T-helper 1 cell treated with Interleukin-12 subunit alpha and Interleukin-12 subunit beta and Interleukin-4 antibody, amounts not matched to agents 30 μg/mL and 1 μg/mL, for 36 hours (primary cell): ENCODE measurements around the gene BTBD2.
"Not testable (repeated sequence)": the region's sequence is repeated elsewhere in the genome, so short reads cannot be mapped to it uniquely, and the experiment has no call there.

Source experiments
- H3K27ac Mint-ChIP-seq: one replicate; pipeline ENCODE4 v1.8.0; 2021; ENCODE audit warnings: mild to moderate bottlenecking, mixed read lengths
- H3K27me3 Mint-ChIP-seq: one replicate; pipeline ENCODE4 v1.8.0; 2021; ENCODE audit warnings: low read depth, mixed read lengths
- H3K36me3 Mint-ChIP-seq: one replicate; pipeline ENCODE4 v1.8.0; 2021; ENCODE audit warnings: low read depth, mixed read lengths
- H3K4me1 Mint-ChIP-seq: one replicate; pipeline ENCODE4 v1.8.0; 2021; ENCODE audit warnings: low read depth, mixed read lengths
- H3K4me3 Mint-ChIP-seq: one replicate; pipeline ENCODE4 v1.8.0; 2021; ENCODE audit warnings: mild to moderate bottlenecking, moderate library complexity, mixed read lengths
- H3K9me3 Mint-ChIP-seq: one replicate; pipeline ENCODE4 v1.8.0; 2021; ENCODE audit warnings: mixed read lengths

Gene BTBD2

GRCh38 chr19:1992759-1993260, 22.7 kb downstream of the BTBD2 start:
- Mint-ChIP-seq H3K36me3 (peaks cover 10% of the 10 kb centered on the region), H3K27ac (no peak overlapping the region), H3K27me3 (no peaks in the 10 kb centered on the region), H3K4me1 (peaks cover under 1% of the 10 kb centered on the region), H3K4me3 (no peak overlapping the region), H3K9me3 (no peaks in the 10 kb centered on the region)

- Mint-ChIP-seq H3K4me1 (no peaks in the 10 kb centered on the region), H3K27ac (no peak overlapping the region), H3K36me3 (peaks cover 7% of the 10 kb centered on the region), H3K9me3 (no peaks in the 10 kb centered on the region), H3K4me3 (no peak overlapping the region), H3K27me3 (no peaks in the 10 kb centered on the region)
These were observed 24.2 kb downstream of the BTBD2 start for GRCh38 chr19:1991018-1991913.

DNA sequence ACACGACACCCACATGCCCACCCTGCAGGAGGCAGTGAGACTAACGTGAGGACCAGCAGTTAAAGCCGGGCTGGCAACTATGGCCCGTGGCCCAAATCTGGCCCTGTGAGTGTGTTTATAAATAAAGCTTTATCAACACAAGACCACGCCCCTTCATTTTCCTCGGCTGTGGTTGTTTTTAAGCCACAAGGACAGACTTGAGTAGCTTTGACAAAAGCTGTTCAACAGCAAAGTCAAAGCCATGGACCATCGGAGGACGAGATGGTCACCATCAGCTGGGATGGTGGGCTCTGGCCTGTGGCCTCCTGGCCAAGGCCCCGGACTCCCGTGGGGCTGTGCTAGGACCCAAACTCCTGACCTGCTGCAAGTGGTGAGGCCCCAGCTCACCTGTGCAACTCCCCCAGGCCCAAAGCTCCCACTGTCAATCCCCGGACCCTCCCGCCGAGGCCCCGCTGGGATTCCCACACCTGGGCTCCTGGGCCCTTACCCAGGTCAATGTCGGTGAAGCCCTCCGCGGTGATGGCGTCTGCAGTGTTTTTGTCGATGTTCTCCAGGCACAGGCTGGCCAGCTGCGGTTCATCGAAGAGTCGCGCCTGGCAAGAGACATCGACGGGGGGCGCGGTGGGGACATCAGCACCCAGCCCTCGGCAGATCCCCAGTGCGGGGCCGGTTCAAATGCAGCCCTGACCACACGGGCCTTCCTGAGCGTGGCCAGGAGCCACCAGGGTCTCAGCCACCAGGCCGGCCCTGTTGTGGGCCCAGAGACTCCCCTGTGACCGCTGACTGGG, 25.1 kb downstream of the BTBD2 start:
- peaks cover 7% of the 10 kb centered on the region for H3K36me3 Mint-ChIP-seq
- no peaks in the 10 kb centered on the region for H3K4me1 Mint-ChIP-seq
- H3K27me3 Mint-ChIP-seq: no peaks in the 10 kb centered on the region
- no peaks in the 10 kb centered on the region for H3K9me3 Mint-ChIP-seq
- no peak overlapping the region for H3K4me3 Mint-ChIP-seq
- no peak overlapping the region for H3K27ac Mint-ChIP-seq

DNA sequence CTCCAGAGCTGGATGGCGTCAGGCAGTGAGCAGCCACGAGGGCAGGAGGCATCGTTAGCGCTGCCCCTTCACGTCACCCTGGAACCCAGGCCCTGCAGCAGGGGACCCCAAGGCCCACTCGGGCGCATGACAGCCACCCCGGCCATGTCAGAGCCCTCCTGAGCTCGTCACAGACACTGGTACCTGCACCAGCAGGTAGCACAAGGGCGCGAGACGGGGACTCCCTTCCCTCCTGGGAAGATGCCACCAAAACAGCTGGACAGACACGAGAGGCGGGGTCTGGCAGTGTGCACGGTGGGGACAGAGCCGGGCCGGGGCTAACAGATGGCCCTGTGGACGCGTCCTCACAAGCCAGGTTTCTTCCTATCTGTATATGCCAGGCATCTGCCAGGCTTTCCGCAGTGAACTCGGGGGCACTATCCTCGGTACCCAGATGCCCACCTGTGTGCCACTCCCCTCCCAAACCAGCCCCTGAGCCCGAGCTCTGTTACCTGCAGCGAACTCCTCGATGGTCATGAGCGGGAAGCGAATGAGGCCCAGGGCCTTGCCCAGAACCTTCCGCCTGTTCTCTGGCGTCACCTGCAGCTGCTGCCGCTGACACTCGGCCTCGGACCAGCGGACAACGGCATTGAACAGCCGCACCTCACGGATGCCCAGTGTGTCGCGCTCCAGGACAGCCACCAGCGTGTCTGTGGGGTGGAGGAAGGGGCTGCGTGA, 25.8 kb downstream of the BTBD2 start:
- Mint-ChIP-seq H3K27me3 (no peaks in the 10 kb centered on the region), H3K36me3 (peaks cover 8% of the 10 kb centered on the region), H3K27ac (no peak overlapping the region), H3K4me3 (no peak overlapping the region), H3K9me3 (no peaks in the 10 kb centered on the region), H3K4me1 (no peaks in the 10 kb centered on the region)

DNA sequence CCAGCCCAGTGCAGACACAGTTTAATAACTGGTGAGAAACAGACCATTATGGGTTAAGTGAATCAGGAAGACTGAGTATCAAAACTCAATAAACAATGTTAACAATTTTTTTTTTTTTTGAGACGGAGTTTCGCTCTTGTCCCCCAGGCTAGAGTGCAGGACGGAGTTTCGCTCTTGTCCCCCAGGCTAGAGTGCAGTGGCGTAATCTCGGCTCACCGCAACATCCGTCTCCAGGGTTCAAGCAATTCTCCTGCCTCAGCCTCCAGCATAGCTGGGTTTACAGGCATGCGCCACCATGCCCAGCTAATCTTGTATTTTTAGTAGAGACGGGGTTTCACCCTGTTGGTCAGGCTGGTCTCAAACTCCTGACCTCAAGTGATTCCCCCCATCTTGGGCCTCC, 27.1 kb downstream of the BTBD2 start:
- H3K4me1 Mint-ChIP-seq, H3K27me3 Mint-ChIP-seq, H3K36me3 Mint-ChIP-seq, H3K27ac Mint-ChIP-seq, H3K4me3 Mint-ChIP-seq, H3K9me3 Mint-ChIP-seq: not testable (repeated sequence)

DNA sequence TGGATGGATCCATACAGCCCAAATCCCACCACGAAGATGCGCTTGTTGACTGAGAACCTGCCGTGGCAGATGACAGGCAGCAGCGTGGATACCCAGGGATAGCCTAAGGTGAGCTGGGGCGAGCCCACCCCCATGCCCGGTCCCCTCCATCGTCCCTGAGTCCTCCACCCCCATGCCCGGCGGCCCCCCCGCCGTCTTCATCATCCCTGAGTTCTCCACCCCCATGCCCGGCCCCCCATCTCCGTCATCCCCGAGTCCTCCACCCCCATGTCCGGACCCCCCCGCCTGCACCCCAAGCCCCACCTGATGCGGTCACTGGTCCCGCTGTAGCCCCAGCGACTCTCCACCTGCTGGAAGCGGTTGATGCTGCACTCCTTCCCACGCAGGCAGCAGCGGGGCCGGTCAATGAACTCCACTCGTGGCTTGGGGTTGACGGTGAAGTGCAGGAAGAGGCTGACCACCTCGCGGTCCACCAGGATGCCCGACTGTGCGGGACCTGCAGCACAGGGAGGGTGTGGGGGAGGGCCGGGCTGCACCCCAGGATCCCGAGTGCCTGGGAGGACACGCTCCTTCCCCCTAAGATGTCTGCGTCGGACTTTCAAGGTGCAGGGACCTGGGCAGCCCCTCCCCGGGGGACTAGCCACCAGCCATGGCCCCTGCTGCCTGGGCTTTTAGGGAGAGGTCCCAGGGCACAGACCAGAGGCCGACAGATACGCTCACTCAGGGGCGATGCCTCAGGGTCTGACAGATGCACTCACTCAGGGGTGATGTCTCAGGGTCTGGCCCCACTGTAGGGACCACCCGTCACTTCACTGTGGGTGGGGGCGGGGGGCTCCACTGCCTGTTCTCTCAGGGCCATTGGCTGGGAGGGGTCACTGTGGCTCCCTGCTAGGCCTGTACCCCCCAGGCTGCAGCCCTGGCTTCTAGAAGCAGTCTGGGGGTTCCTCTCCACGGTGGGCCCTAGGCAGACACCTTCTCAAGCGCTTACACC, 28.0 kb downstream of the BTBD2 start:
- Mint-ChIP-seq H3K4me3 (no peak overlapping the region), H3K4me1 (no peaks in the 10 kb centered on the region), H3K27me3 (no peaks in the 10 kb centered on the region), H3K36me3 (peaks cover 11% of the 10 kb centered on the region), H3K9me3 (no peaks in the 10 kb centered on the region), H3K27ac (no peak overlapping the region)

DNA sequence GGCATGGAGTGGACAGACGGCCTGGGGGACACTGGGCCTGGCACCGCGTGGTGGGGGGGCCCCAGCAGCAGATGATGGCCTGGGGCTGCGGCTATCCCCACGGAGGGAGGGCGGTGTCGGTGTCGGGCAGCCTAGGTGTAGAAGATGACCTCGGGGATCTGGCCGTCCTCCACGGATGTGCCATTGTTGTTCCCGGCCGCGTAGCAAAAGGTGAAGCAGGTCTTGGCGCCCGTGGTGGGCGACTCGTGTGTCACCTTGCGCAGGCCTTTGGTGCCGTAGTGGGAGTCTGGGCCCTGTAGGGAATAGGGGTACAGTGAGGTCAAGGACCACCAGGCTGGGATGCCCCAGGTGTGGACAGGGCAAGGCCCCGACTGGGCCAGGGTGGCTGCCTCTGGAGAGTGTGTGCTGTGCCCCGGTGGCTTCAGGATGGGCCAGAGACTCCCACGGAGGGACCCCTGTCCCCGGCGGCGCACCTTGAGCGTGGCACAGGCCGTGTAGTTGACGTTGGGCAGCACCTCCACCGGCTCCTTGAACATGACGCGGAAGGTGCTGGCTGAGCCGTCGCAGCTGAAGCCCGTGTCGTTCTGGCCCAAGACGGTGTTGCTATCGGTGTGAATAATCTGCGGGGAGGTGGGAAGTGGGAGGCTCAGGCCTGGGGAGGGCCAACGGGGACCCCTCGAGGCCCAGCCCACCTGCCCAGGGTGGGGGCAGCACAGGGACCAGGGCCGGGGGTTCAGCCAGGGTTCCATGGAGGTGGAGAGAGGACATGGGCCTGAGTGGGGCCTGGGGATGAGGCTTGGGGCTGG, 29.0 kb downstream of the BTBD2 start:
- no peaks in the 10 kb centered on the region for H3K4me1 Mint-ChIP-seq
- H3K27ac Mint-ChIP-seq: no peak overlapping the region
- H3K4me3 Mint-ChIP-seq: no peak overlapping the region
- no peaks in the 10 kb centered on the region for H3K27me3 Mint-ChIP-seq
- no peaks in the 10 kb centered on the region for H3K9me3 Mint-ChIP-seq
- H3K36me3 Mint-ChIP-seq: peaks cover 16% of the 10 kb centered on the region

DNA sequence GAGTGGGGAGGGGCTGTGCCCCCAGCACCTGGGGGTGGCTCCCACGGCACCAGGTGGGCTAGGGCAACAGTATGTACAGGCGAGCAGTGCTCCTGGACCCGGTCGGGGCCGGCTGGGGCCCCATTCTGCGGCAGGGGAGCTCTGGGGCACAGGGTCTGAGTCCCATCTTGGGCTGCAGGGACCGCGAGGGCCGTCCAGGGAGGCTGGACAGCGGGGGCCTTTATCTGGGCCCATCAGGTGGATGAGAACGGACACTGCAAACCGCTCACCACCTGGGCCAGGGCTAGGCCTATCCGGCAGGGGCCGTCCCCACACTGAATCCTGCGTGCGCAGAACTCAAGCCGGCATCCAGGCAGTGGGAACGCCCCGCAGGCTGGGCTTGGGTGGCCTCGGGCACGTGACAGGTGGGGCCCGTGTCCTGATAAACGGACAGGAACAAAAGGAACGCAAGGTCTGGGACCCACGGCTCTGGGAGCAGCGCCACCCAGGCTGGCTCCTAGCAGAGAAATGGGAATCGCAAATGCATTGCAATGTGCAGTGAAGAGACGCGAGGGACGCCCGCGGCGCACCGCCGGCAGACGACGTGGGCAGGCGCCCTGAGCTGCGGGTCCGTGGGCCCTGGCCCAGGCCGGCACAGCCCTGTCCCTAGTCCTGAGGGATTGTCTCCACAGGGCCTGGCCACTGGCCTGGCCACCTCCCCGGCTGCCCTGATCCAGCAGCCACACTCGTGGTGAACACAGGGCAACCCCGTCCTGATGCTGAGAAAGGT, 29.7 kb downstream of the BTBD2 start:
- H3K36me3 Mint-ChIP-seq: peaks cover 19% of the 10 kb centered on the region
- H3K27ac Mint-ChIP-seq: no peak overlapping the region
- no peaks in the 10 kb centered on the region for H3K4me1 Mint-ChIP-seq
- H3K27me3 Mint-ChIP-seq: no peaks in the 10 kb centered on the region
- H3K4me3 Mint-ChIP-seq: no peak overlapping the region
- no peaks in the 10 kb centered on the region for H3K9me3 Mint-ChIP-seq

GRCh38 chr19:1984357-1984756, 31.2 kb downstream of the BTBD2 start:
- peaks cover 16% of the 10 kb centered on the region for H3K36me3 Mint-ChIP-seq
- H3K4me1 Mint-ChIP-seq: no peaks in the 10 kb centered on the region
- H3K9me3 Mint-ChIP-seq: no peaks in the 10 kb centered on the region
- no peaks in the 10 kb centered on the region for H3K27me3 Mint-ChIP-seq
- no peak overlapping the region for H3K27ac Mint-ChIP-seq
- H3K4me3 Mint-ChIP-seq: no peak overlapping the region

- H3K4me3 Mint-ChIP-seq: no peak overlapping the region
- H3K4me1 Mint-ChIP-seq: no peaks in the 10 kb centered on the region
- H3K27ac Mint-ChIP-seq: no peak overlapping the region
- no peaks in the 10 kb centered on the region for H3K27me3 Mint-ChIP-seq
- H3K36me3 Mint-ChIP-seq: peaks cover 14% of the 10 kb centered on the region
- no peaks in the 10 kb centered on the region for H3K9me3 Mint-ChIP-seq
These were observed 34.3 kb downstream of the BTBD2 start for GRCh38 chr19:1981253-1981652.

DNA sequence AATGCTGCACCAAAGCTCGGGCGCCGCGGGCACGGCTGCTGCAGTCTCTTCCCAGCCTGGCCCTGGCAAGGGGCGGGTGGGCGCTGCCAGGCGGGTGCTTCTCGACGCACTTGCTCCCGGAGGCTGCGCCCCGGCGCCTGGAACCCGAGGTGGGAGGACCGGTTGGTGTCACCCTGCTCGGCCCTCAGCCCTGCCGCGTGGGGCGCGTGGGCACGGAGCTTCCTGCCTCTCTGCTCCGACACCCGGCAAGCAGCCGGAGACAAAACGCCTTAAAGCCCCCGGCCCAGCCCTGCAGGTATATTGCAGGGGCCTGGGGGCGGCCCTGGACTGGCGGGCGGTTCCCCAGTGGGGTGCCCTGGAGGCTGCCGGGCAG, 34.7 kb downstream of the BTBD2 start:
- no peaks in the 10 kb centered on the region for H3K9me3 Mint-ChIP-seq
- no peak overlapping the region for H3K4me3 Mint-ChIP-seq
- H3K36me3 Mint-ChIP-seq: peaks cover 14% of the 10 kb centered on the region
- no peaks in the 10 kb centered on the region for H3K4me1 Mint-ChIP-seq
- H3K27ac Mint-ChIP-seq: no peak overlapping the region
- no peaks in the 10 kb centered on the region for H3K27me3 Mint-ChIP-seq

DNA sequence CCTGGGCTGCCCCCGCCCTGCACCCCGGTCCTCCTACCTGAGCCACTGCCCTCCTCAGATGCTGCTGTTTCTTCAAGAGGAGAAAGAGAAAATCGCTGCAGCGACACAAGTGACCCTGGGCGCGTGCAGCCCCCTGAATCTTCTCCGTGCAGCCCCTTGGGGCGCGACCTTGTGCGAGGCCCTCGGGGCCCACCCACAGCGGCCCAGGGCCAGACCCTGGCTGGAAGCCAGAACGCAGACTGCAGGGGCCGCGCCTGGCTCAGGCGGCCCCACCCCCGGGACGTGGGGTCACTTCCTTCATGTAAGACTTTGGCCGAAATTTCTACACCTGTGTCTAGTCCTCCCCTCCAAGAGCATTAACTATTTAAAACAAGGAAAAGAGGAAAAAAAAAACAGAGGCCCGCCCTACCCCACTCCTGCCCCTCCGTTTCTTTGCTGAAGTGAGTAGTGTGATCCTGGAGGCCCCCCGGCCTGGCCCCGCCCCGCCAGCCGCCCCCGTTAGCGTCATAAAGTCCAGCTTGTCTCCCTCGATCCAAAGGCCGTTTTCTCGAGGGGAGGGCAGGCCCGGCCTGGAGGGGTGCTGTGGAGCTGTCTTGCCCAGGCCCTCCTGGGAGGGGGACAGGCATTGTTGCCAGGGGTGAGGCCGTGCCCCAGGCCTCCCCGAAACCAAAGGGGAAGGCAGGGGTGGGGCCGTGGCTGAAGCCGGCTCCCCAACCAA, 35.3 kb downstream of the BTBD2 start:
- peaks cover 14% of the 10 kb centered on the region for H3K36me3 Mint-ChIP-seq
- H3K27ac Mint-ChIP-seq: no peak overlapping the region
- no peaks in the 10 kb centered on the region for H3K9me3 Mint-ChIP-seq
- no peak overlapping the region for H3K4me3 Mint-ChIP-seq
- H3K4me1 Mint-ChIP-seq: no peaks in the 10 kb centered on the region
- no peaks in the 10 kb centered on the region for H3K27me3 Mint-ChIP-seq
